Measurements from ENCODE around the gene IFI27L1. TPM values are rescaled to one million over a fixed set of nuclear protein-coding genes. Genes with fewer than 3 reads are reported as not detected.

The IFI27L1 gene
- polyA plus RNA-seq, 1 donor from 2014 or later = 37.9 TPM

- Histone ChIP-seq H3K9ac (ENCODE audit: low read length) (no peak overlapping the region), H3K27me3 (ENCODE audit: insufficient read depth, low read depth, low read length) (no peaks in the 10 kb centered on the region), H4K20me1 (ENCODE audit: insufficient read depth) (no peaks in the 10 kb centered on the region), H3K4me3 (ENCODE audit: low read length) (no peak overlapping the region), H3F3A (ENCODE audit: insufficient read depth, low read length, poor library complexity, severe bottlenecking) (no peaks in the 10 kb centered on the region), H3K9me3 (ENCODE audit: low read length) (no peaks in the 10 kb centered on the region), H3K79me2 (replicated peaks; ENCODE audit: insufficient read depth, low read length) (no peaks in the 10 kb centered on the region), H3K9me2 (ENCODE audit: insufficient read depth, low read length) (no peaks in the 10 kb centered on the region), H3K4me2 (ENCODE audit: low read length) (no peak overlapping the region), H3K27ac (ENCODE audit: low read length) (no peak overlapping the region), H2AFZ (ENCODE audit: low read depth, low read length) (no peak overlapping the region), H3K36me3 (ENCODE audit: insufficient read depth, low read length) (no peaks in the 10 kb centered on the region)
- no peak for TF ChIP-seq CTCF (IDR thresholded peaks at IDR 0.05; ENCODE audit: poor library complexity, severe bottlenecking)
- TF ChIP-seq RAD21 (conservative IDR thresholded peaks at IDR 0.05) = no peak
- no peak for TF ChIP-seq REST (IDR thresholded peaks at IDR 0.05; ENCODE audit: borderline replicate concordance)
- no peak for TF ChIP-seq EZH2 (IDR thresholded peaks at IDR 0.05; ENCODE audit: borderline replicate concordance, insufficient read depth, low read length, poor library complexity, severe bottlenecking)
- TF ChIP-seq TAF1 (IDR thresholded peaks at IDR 0.05; ENCODE audit: low read depth) = no peak
- TF ChIP-seq SMC3 (conservative IDR thresholded peaks at IDR 0.05; ENCODE audit: poor library complexity) = no peak
- TF ChIP-seq EP300 (conservative IDR thresholded peaks at IDR 0.05; ENCODE audit: poor library complexity, severe bottlenecking) = no peak
- no peak for TF ChIP-seq POLR2AphosphoS5 (IDR thresholded peaks at IDR 0.05)
- TF ChIP-seq MXI1 (conservative IDR thresholded peaks at IDR 0.05; ENCODE audit: poor library complexity, severe bottlenecking) = no peak
Observed at GRCh38 chr14:94120667-94121340, 39.7 kb downstream of the IFI27L1 start.

GRCh38 chr14:94121485-94121884 lies 40.4 kb downstream of the IFI27L1 start:
- no peak overlapping the region for H2AFZ ChIP-seq (ENCODE audit: low read depth, low read length)

More at GRCh38 chr14:94121485-94121884, 40.4 kb downstream of the IFI27L1 start:
- Histone ChIP-seq H3K4me3 (ENCODE audit: low read length) (no peak overlapping the region), H3K27ac (ENCODE audit: low read length) (no peak overlapping the region), H3K79me2 (replicated peaks; ENCODE audit: insufficient read depth, low read length) (no peaks in the 10 kb centered on the region), H3K36me3 (ENCODE audit: insufficient read depth, low read length) (no peaks in the 10 kb centered on the region), H3K27me3 (ENCODE audit: insufficient read depth, low read depth, low read length) (no peaks in the 10 kb centered on the region), H4K20me1 (ENCODE audit: insufficient read depth) (no peaks in the 10 kb centered on the region), H3K9me3 (ENCODE audit: low read length) (no peaks in the 10 kb centered on the region), H3K4me2 (ENCODE audit: low read length) (no peak overlapping the region), H3F3A (ENCODE audit: insufficient read depth, low read length, poor library complexity, severe bottlenecking) (no peaks in the 10 kb centered on the region), H3K9ac (ENCODE audit: low read length) (no peak overlapping the region), H3K9me2 (ENCODE audit: insufficient read depth, low read length) (no peaks in the 10 kb centered on the region)
- TF ChIP-seq SMC3 (conservative IDR thresholded peaks at IDR 0.05; ENCODE audit: poor library complexity) = no peak
- TF ChIP-seq MXI1 (conservative IDR thresholded peaks at IDR 0.05; ENCODE audit: poor library complexity, severe bottlenecking) = no peak
- TF ChIP-seq RAD21 (conservative IDR thresholded peaks at IDR 0.05) = no peak
- no peak for TF ChIP-seq CTCF (IDR thresholded peaks at IDR 0.05; ENCODE audit: poor library complexity, severe bottlenecking)
- no peak for TF ChIP-seq EZH2 (IDR thresholded peaks at IDR 0.05; ENCODE audit: borderline replicate concordance, insufficient read depth, low read length, poor library complexity, severe bottlenecking)
- TF ChIP-seq TAF1 (IDR thresholded peaks at IDR 0.05; ENCODE audit: low read depth) = no peak
- TF ChIP-seq EP300 (conservative IDR thresholded peaks at IDR 0.05; ENCODE audit: poor library complexity, severe bottlenecking) = no peak
- no peak for TF ChIP-seq POLR2AphosphoS5 (IDR thresholded peaks at IDR 0.05)
- TF ChIP-seq REST (IDR thresholded peaks at IDR 0.05; ENCODE audit: borderline replicate concordance) = no peak

Measured in neural cell (in vitro differentiated cells).